ENCODE data around the gene SLC13A4.

SLC13A4 gene

GRCh38 chr7:135687466-135687865, 40.5 kb downstream of the SLC13A4 start:
- H3K4me3 ChIP-seq (ENCODE audit: low read depth, low read length): no peak overlapping the region
- no peak for TF ChIP-seq CTCF (IDR thresholded peaks at IDR 0.05; ENCODE audit: insufficient read depth, low read depth, low read length, missing control alignments)
- no peak for DNase-seq (ENCODE audit: low read depth)

- DNase-seq (ENCODE audit: low read depth): no peak
- H3K4me3 ChIP-seq (ENCODE audit: low read depth, low read length): no peak overlapping the region
- TF ChIP-seq CTCF (IDR thresholded peaks at IDR 0.05; ENCODE audit: insufficient read depth, low read depth, low read length, missing control alignments): no peak
These were observed 42.5 kb downstream of the SLC13A4 start for GRCh38 chr7:135685306-135686084.

- no peak for TF ChIP-seq CTCF (IDR thresholded peaks at IDR 0.05; ENCODE audit: insufficient read depth, low read depth, low read length, missing control alignments)
- DNase-seq (ENCODE audit: low read depth): no peak
These were observed 43.3 kb downstream of the SLC13A4 start for GRCh38 chr7:135684699-135685098.

GRCh38 chr7:135684136-135684535, 43.9 kb downstream of the SLC13A4 start:
- DNase-seq (ENCODE audit: low read depth): no peak
- no peak for TF ChIP-seq CTCF (IDR thresholded peaks at IDR 0.05; ENCODE audit: insufficient read depth, low read depth, low read length, missing control alignments)
- no peak overlapping the region for H3K4me3 ChIP-seq (ENCODE audit: low read depth, low read length)

More at GRCh38 chr7:135684699-135685098, 43.3 kb downstream of the SLC13A4 start:
- no peak overlapping the region for H3K4me3 ChIP-seq (ENCODE audit: low read depth, low read length)

- no peak for TF ChIP-seq CTCF (IDR thresholded peaks at IDR 0.05; ENCODE audit: insufficient read depth, low read depth, low read length, missing control alignments)
- no peak for DNase-seq (ENCODE audit: low read depth)
- no peak overlapping the region for H3K4me3 ChIP-seq (ENCODE audit: low read depth, low read length)
These were observed 44.4 kb downstream of the SLC13A4 start for GRCh38 chr7:135683609-135684008.

GRCh38 chr7:135682191-135682590, 45.8 kb downstream of the SLC13A4 start:
- DNase-seq (ENCODE audit: low read depth): no peak
- no peak for TF ChIP-seq CTCF (IDR thresholded peaks at IDR 0.05; ENCODE audit: insufficient read depth, low read depth, low read length, missing control alignments)
- H3K4me3 ChIP-seq (ENCODE audit: low read depth, low read length): no peak overlapping the region

GRCh38 chr7:135681762-135682161, 46.2 kb downstream of the SLC13A4 start:
- H3K4me3 ChIP-seq (ENCODE audit: low read depth, low read length): no peak overlapping the region
- TF ChIP-seq CTCF (IDR thresholded peaks at IDR 0.05; ENCODE audit: insufficient read depth, low read depth, low read length, missing control alignments): no peak
- no peak for DNase-seq (ENCODE audit: low read depth)
